Activated CD4-positive, alpha-beta T cell treated with anti-CD3 and anti-CD28 coated beads, Interleukin-2, amount 10 ng/mL, durations not matched to agents 7 days and 5 days (primary cell): Measurements from ENCODE around the gene SLC4A2. TPM values are rescaled to one million over a fixed set of nuclear protein-coding genes. Genes with fewer than 3 reads are reported as not detected.
A peak's percentile ranks its signal among the peaks of the same experiment; 100 is the strongest.

ENCODE experiments used
- CTCF ChIA-PET: fragments of 350-600 bp; sonication (Branson Sonifier 250); formaldehyde crosslinking; loops from one replicate; lab custom pipeline; 2021; ENCODE audit warnings: antibody characterized with exemption; lab: Charles Lee
- POLR2A ChIA-PET: fragments of 350-600 bp; sonication (Branson Sonifier 250); formaldehyde crosslinking; loops from one replicate; lab custom pipeline; 2021; ENCODE audit warnings: antibody characterized with exemption; lab: Charles Lee
- DNase-seq: peaks from one replicate; pipeline ENCODE4 v3.0.0-alpha.2; 2020
- H3K27ac Mint-ChIP-seq: one replicate; pipeline ENCODE4 v1.8.0; 2021; ENCODE audit warnings: mild to moderate bottlenecking, moderate library complexity, mixed read lengths
- H3K27me3 Mint-ChIP-seq: one replicate; pipeline ENCODE4 v1.8.0; 2021; ENCODE audit warnings: mixed read lengths
- H3K36me3 Mint-ChIP-seq: one replicate; pipeline ENCODE4 v1.8.0; 2021; ENCODE audit warnings: low read depth, mixed read lengths
- H3K4me1 Mint-ChIP-seq: one replicate; pipeline ENCODE4 v1.8.0; 2021; ENCODE audit warnings: mixed read lengths
- H3K4me3 Mint-ChIP-seq: one replicate; pipeline ENCODE4 v1.8.0; 2021; ENCODE audit warnings: mild to moderate bottlenecking, moderate library complexity, mixed read lengths
- H3K9me3 Mint-ChIP-seq: one replicate; pipeline ENCODE4 v1.8.0; 2021; ENCODE audit warnings: mixed read lengths
- total RNA-seq, 2 experiments: library from RNA; stranded (reverse); gene quantifications; one replicate each; pipeline ENCODE4 v1.2.3, GENCODE V29; 2021

Gene SLC4A2
- total RNA-seq, 2 experiments from 2014 or later: 106 to 114 TPM

DNA sequence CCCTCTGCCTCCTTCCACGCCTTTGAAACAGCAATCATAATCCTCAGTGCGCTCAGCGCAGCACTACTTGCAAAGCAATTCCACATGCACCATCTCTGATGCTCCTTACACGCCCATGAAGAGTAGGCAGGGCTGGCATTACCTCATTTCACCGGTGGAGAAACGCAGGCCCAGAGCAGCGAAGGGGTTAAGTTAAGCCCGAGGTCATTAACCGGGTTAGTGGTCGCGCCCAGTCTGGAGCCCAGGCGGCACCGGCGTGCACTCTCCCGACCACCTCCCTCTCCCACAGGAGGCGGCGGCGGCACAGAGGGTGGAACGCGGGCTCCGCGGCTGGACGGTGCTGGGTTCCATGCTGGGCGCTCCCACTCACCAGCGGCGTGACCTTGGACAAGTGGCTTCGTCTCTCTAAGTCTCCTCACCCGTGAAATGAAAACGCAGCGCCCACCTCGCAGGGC is 20.7 kb downstream of the SLC4A2 start:
- H3K4me3 Mint-ChIP-seq: peak overlapping the region; percentile 88
- peaks cover 13% of the 10 kb centered on the region for H3K36me3 Mint-ChIP-seq
- H3K27ac Mint-ChIP-seq: peak overlapping the region; percentile 88
- peaks cover 4% of the 10 kb centered on the region for H3K27me3 Mint-ChIP-seq
- ChIA-PET CTCF (interaction anchor here (1.0 to 1.7 kb wide), 6 partner anchors 20 to 71 kb away, joined by 3 to 6 read pairs (median 4); partner anchors contain the start of genes ABCB8 and SLC4A2), POLR2A (interaction anchor here (1.0 kb wide), 1 partner anchor 69 kb away, joined by 4 read pairs; no protein-coding TSS in a partner anchor)
- H3K4me1 Mint-ChIP-seq: peaks cover 39% of the 10 kb centered on the region
- DNase-seq: no peak
- no peaks in the 10 kb centered on the region for H3K9me3 Mint-ChIP-seq

GRCh38 chr7:151080522-151081169 is 21.3 kb downstream of the SLC4A2 start, which contains the start of gene FASTK:
Gene FASTK, minus strand, starts transcription at chr7:151080809. Its CDS starts 43 bp downstream, at chr7:151080766.
- peaks cover 10% of the 10 kb centered on the region for H3K36me3 Mint-ChIP-seq
- POLR2A ChIA-PET: interaction anchor here (1.0 kb wide), 1 partner anchor 70 kb away, joined by 4 read pairs; no protein-coding TSS in a partner anchor
- peak; percentile 90 for DNase-seq
- peak within 1 kb of the TSS; percentile 98 for H3K4me3 Mint-ChIP-seq
- no peaks in the 10 kb centered on the region for H3K9me3 Mint-ChIP-seq
- peaks cover 45% of the 10 kb centered on the region for H3K4me1 Mint-ChIP-seq
- peak within 1 kb of the TSS; percentile 88 for H3K27ac Mint-ChIP-seq
- CTCF ChIA-PET: interaction anchor here (1.0 to 1.7 kb wide), 7 partner anchors 13 to 71 kb away, joined by 3 to 6 read pairs (median 4); partner anchors contain the start of genes ABCB8 and SLC4A2
- peaks cover 10% of the 10 kb centered on the region for H3K27me3 Mint-ChIP-seq

GRCh38 chr7:151081170-151082101 is 22.0 kb downstream of the SLC4A2 start:
- peak overlapping the region; percentile 98 for H3K4me3 Mint-ChIP-seq
- peak overlapping the region; percentile 60 for H3K27ac Mint-ChIP-seq
- H3K27me3 Mint-ChIP-seq: peaks cover 13% of the 10 kb centered on the region
- DNase-seq: no peak
- H3K9me3 Mint-ChIP-seq: no peaks in the 10 kb centered on the region
- H3K4me1 Mint-ChIP-seq: peaks cover 47% of the 10 kb centered on the region
- ChIA-PET CTCF (interaction anchor here (1.0 to 1.7 kb wide), 7 partner anchors 14 to 72 kb away, joined by 3 to 6 read pairs (median 4); partner anchors contain the start of genes ABCB8 and SLC4A2), POLR2A (interaction anchor here (1.0 kb wide), 1 partner anchor 71 kb away, joined by 4 read pairs; no protein-coding TSS in a partner anchor)
- peaks cover 7% of the 10 kb centered on the region for H3K36me3 Mint-ChIP-seq

DNA sequence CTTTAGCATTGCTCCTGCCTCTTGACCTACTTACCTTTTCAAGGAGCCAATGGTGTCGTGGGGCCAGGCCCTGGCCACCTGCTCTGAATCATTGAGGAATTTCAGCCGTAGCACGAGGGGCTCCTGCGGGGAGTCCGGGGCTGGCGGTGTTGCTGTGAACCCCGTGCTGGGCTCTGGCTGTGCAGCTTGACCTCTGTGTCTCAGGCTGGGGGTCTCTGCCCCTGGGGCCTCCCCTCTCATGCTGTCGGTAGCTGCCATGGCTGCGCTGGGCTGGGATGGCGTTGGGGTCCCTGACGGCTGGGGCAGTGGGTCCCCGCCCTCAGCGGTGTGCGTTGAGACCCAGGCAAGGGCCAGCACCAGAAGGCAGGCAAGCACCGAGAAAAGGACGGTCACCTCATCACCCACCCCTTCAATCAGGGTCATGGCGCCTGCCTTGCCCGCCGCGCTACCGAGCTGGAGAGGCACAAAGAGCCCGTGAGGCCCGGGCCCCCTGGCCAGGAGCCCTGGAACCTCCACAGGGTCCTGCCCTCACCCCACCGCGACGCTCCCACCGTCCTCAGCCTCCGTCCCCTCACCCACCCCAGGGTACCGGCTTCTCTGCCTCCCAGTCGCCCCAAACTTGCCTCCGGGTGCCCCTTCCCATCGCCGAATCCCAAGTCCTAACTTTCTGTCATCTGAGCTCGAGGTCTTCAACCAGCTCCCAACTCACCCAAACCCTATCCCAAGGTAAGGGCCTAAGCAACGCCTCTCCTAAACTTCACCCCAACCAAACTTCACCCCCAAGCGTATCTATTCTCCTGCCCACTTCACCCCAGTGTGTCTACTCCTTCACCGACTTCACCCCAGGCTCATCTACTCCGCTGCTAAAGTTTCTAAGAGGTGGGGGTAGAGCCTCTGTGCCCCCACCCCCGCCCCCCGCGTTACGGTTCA is 23.0 kb downstream of the SLC4A2 start:
- no peak for DNase-seq
- H3K36me3 Mint-ChIP-seq: peaks cover 7% of the 10 kb centered on the region
- CTCF ChIA-PET: no interaction called here
- H3K27ac Mint-ChIP-seq: peak overlapping the region; percentile 89
- H3K4me3 Mint-ChIP-seq: peak overlapping the region; percentile 98
- no peaks in the 10 kb centered on the region for H3K9me3 Mint-ChIP-seq
- POLR2A ChIA-PET: interaction anchor here (0.7 kb wide), 1 partner anchor 19 kb away, joined by 3 read pairs; no protein-coding TSS in a partner anchor
- peaks cover 47% of the 10 kb centered on the region for H3K4me1 Mint-ChIP-seq
- peaks cover 14% of the 10 kb centered on the region for H3K27me3 Mint-ChIP-seq

DNA sequence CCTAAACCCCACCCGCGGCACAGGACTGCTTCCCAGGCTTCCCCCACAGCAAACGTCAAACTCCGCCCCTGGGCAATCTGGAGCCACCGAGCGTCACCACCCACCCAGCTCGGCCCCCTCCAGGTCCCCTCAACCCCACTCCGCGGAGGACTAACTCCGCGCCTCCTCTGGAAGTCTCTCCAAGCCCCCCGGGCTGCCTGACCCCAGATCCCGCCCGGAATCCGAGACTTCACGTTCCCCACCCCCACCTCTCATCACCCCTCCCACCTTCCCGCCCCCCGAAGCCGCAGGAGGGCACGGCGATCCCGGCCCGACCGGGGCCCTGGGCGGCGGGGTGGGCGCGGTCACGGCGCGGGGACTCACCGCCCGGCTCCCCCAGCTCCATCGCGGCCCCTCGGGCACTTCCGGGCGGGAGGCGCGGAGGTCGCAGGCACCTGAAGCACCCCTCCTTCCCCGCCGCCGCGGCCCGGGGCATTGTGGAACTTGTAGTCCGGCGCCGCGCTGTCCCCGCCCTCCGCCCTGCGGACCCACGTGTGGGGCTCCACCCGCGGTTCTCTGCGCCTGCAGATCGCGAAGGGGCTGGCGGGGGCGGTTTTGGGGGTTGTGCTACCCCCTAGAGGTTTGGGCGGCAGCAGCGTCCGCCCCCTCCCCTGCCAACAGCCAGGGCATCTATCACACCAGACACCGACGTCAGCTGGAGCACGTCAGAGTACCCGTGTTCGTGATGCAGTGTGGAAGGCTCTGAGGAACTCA is 23.9 kb downstream of the SLC4A2 start, which contains the start of gene TMUB1:
TMUB1 (minus strand) TSS at position 423 of the 753 bp plus-strand sequence. CDS start 930 bp downstream, outside the sequence.
- peaks cover 17% of the 10 kb centered on the region for H3K27me3 Mint-ChIP-seq
- peak within 1 kb of the TSS; percentile 98 for H3K4me3 Mint-ChIP-seq
- CTCF ChIA-PET: interaction anchor here (0.9 to 1.8 kb wide), 2 partner anchors 16 to 161 kb away, joined by 3 to 4 read pairs; no protein-coding TSS in a partner anchor
- peak within 1 kb of the TSS; percentile 89 for H3K27ac Mint-ChIP-seq
- no peaks in the 10 kb centered on the region for H3K9me3 Mint-ChIP-seq
- POLR2A ChIA-PET: interaction anchor here (0.7 kb wide), 1 partner anchor 19 kb away, joined by 3 read pairs; no protein-coding TSS in a partner anchor
- peaks cover 7% of the 10 kb centered on the region for H3K36me3 Mint-ChIP-seq
- peak; percentile 88 for DNase-seq
- peaks cover 46% of the 10 kb centered on the region for H3K4me1 Mint-ChIP-seq

DNA sequence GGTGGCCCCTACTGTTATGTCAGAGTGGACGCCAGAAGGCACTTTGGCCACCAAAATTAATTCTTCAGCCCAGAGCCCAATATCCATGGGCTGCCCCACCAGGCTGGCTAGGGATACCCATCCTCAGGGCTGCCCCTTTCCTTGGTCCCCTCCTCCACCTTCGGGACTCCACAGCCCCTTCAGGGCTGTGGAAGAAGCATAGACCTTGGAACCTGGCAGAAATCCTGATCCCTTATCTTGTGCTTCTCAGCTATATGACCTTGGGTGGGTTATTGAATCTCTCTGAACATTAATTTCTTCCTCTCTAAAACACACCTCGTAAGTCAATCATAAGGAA is 24.4 kb downstream of the SLC4A2 start:
- ChIA-PET CTCF (interaction anchor here (0.9 to 1.8 kb wide), 2 partner anchors 16 to 160 kb away, joined by 3 to 4 read pairs; no protein-coding TSS in a partner anchor), POLR2A (no interaction called here)
- peaks cover 45% of the 10 kb centered on the region for H3K4me1 Mint-ChIP-seq
- DNase-seq: no peak
- H3K27ac Mint-ChIP-seq: peak overlapping the region; percentile 72
- H3K27me3 Mint-ChIP-seq: peaks cover 17% of the 10 kb centered on the region
- peak overlapping the region; percentile 98 for H3K4me3 Mint-ChIP-seq
- peaks cover 7% of the 10 kb centered on the region for H3K36me3 Mint-ChIP-seq
- no peaks in the 10 kb centered on the region for H3K9me3 Mint-ChIP-seq

DNA sequence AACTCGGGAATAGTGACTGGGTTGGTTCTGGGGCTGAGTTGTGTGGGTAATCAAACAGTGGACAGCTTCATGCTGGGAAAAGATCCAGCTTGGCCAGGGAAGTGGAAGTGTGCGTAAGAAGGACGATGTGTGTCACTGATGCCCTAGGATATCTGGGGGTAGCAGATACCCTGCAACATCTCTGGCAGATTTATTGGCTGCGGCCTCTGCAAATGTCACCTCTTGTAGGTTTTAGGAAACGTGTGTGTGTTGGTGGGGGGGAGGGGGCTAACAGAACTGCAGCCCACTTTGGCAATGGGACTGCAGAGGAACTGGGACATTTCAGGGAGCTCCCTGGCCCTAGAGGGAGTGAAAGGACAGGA is 25.9 kb downstream of the SLC4A2 start:
- peak overlapping the region; percentile 81 for H3K4me3 Mint-ChIP-seq
- ChIA-PET CTCF (interaction anchor here (1.0 to 1.4 kb wide), 3 partner anchors 27 to 75 kb away, joined by 3 to 4 read pairs (median 4); no protein-coding TSS in a partner anchor), POLR2A (no interaction called here)
- H3K27ac Mint-ChIP-seq: no peak overlapping the region
- H3K27me3 Mint-ChIP-seq: peaks cover 22% of the 10 kb centered on the region
- no peaks in the 10 kb centered on the region for H3K9me3 Mint-ChIP-seq
- peaks cover 37% of the 10 kb centered on the region for H3K4me1 Mint-ChIP-seq
- H3K36me3 Mint-ChIP-seq: peaks cover 4% of the 10 kb centered on the region
- DNase-seq: no peak

- peak; percentile 51 for DNase-seq
- Mint-ChIP-seq H3K9me3 (no peaks in the 10 kb centered on the region), H3K4me3 (peak within 1 kb of the TSS; percentile 81), H3K27me3 (peaks cover 22% of the 10 kb centered on the region), H3K36me3 (peaks cover 4% of the 10 kb centered on the region), H3K4me1 (peaks cover 37% of the 10 kb centered on the region), H3K27ac (peak within 1 kb of the TSS; percentile 83)
- ChIA-PET POLR2A (no interaction called here), CTCF (interaction anchor here (0.6 to 1.4 kb wide), 5 partner anchors 18 to 1333 kb away, joined by 3 to 4 read pairs (median 3); no protein-coding TSS in a partner anchor)
Measured at GRCh38 chr7:151085691-151086620, 26.6 kb downstream of the SLC4A2 start, which contains the start of gene AGAP3. Gene AGAP3, plus strand, starts transcription at chr7:151086475. Its CDS starts 267 bp downstream, at chr7:151086742.

GRCh38 chr7:151086802-151087244 is 27.4 kb downstream of the SLC4A2 start:
- ChIA-PET CTCF (interaction anchor here (0.9 to 1.7 kb wide), 2 partner anchors 19 to 29 kb away, joined by 3 to 4 read pairs; no protein-coding TSS in a partner anchor), POLR2A (no interaction called here)
- H3K4me1 Mint-ChIP-seq: peaks cover 37% of the 10 kb centered on the region
- H3K27me3 Mint-ChIP-seq: peaks cover 22% of the 10 kb centered on the region
- H3K9me3 Mint-ChIP-seq: no peaks in the 10 kb centered on the region
- H3K36me3 Mint-ChIP-seq: peaks cover 4% of the 10 kb centered on the region
- H3K4me3 Mint-ChIP-seq: peak overlapping the region; percentile 81
- peak overlapping the region; percentile 83 for H3K27ac Mint-ChIP-seq
- DNase-seq: peak; percentile 43
